HepG2 (cell line): ENCODE results near the gene ACSL1. TPM values are rescaled to one million over a fixed set of nuclear protein-coding genes. Genes with fewer than 3 reads are reported as not detected.
A peak's percentile ranks its signal among the peaks of the same experiment; 100 is the strongest.

ENCODE experiments used
- HNRNPUL1 ChIP-seq: fragments of 200-400 bp; formaldehyde crosslinking; IDR thresholded peaks from 2 replicates; pipeline ENCODE4 v1.6.1; 2017; ENCODE audit warnings: low read depth, mild to moderate bottlenecking, low read length, moderate library complexity
- HOXA3 ChIP-seq: sonication (generic); formaldehyde crosslinking; IDR thresholded peaks from 2 replicates; pipeline ENCODE4 v1.5.0; 2020; ENCODE audit warnings: missing genetic modification reagents
- IRX3 ChIP-seq: sonication (generic); formaldehyde crosslinking; IDR thresholded peaks from 2 replicates; pipeline ENCODE4 v1.8.1; 2023; ENCODE audit warnings: mild to moderate bottlenecking, low read depth, missing genetic modification reagents, borderline replicate concordance
- MTA1 ChIP-seq: sonication (generic); formaldehyde crosslinking; IDR thresholded peaks from 2 replicates; pipeline ENCODE4 v1.4.0; 2020; ENCODE audit warnings: missing genetic modification reagents, mild to moderate bottlenecking, borderline replicate concordance
- PHF8 ChIP-seq: sonication (generic); formaldehyde crosslinking; IDR thresholded peaks from 2 replicates; pipeline ENCODE4 v1.5.0; 2020; ENCODE audit warnings: missing genetic modification reagents
- ZBTB37 ChIP-seq: sonication (generic); formaldehyde crosslinking; IDR thresholded peaks from 2 replicates; pipeline ENCODE4 v1.4.0; 2020; ENCODE audit warnings: mild to moderate bottlenecking, missing genetic modification reagents
- ZBTB40 ChIP-seq, 2 experiments: fragments of 450-650 bp in 1 of 2; sonication (generic) in 1 of 2; formaldehyde crosslinking in 1 of 2; IDR thresholded peaks; 2 replicates each; pipeline versions ENCODE4 v1.6.1 to v1.8.0; 2016 to 2022; ENCODE audit warnings: antibody characterized with exemption in 1 of 2, mild to moderate bottlenecking in 1 of 2, missing genetic modification reagents in 1 of 2
- ZBTB8A ChIP-seq: sonication (generic); formaldehyde crosslinking; IDR thresholded peaks from 2 replicates; pipeline ENCODE4 v1.4.0; 2020; ENCODE audit warnings: mild to moderate bottlenecking, low read depth, missing genetic modification reagents, borderline replicate concordance
- ZNF773 ChIP-seq: sonication (generic); formaldehyde crosslinking; IDR thresholded peaks from 2 replicates; pipeline ENCODE4 v1.4.0; 2020; ENCODE audit warnings: missing genetic modification reagents, borderline replicate concordance
- polyA plus RNA-seq, 8 experiments: library from polyadenylated mRNA; depleted of rRNA in 3 of 8; stranded (reverse) in 7 of 8; unstranded in 1 of 8; fragments of >200 nt; fragmentation: Illumina TruSeq in 4 of 8; extraction: Trizol in 4 of 8; gene quantifications; 2 replicates each; pipeline versions ENCODE4 v1.2.1 to v1.2.3, GENCODE V29; 2011 to 2016; ENCODE audit warnings: low read depth in 4 of 8, missing spikeins in 1 of 8, mixed read lengths in 1 of 8; ENCODE audit not compliant: insufficient read depth in 1 of 8
- total RNA-seq, 5 experiments: library from RNA; depleted of rRNA; stranded (reverse); fragments of >200 nt; fragmentation: Illumina TruSeq; extraction: Trizol; gene quantifications; 2 replicates each; pipeline ENCODE4 v1.2.3, GENCODE V29; 2016; ENCODE audit warnings: low read depth in 1 of 5
- TF ChIP-seq, protein P1 (sequence below): sonication (generic); formaldehyde crosslinking; IDR thresholded peaks from 2 replicates; pipeline ENCODE4 v1.5.1; 2020; ENCODE audit warnings: mild to moderate bottlenecking, missing genetic modification reagents, moderate library complexity
- TF ChIP-seq, protein P2 (sequence below): fragments of 450-650 bp; IDR thresholded peaks from 2 replicates; pipeline ENCODE4 v1.6.1; 2016

Gene ACSL1
- total and polyA plus RNA-seq, 2 of the 13 experiments (the other 11 are each of a cell fraction or from before 2014, with no cell fraction given): 10.0 to 29.8 TPM

- TF ChIP-seq ZBTB40 (IDR thresholded peaks at IDR 0.05) (no peak), ZBTB40 (CRISPR knock-in tag; IDR thresholded peaks at IDR 0.05) (no peak), ZBTB8A (no peak), MTA1 (CRISPR knock-in tag) (0 out of 2 replicates have a peak, but pooled peaks have one; percentile 74), ZNF773 (CRISPR knock-in tag) (no peak), PHF8 (CRISPR knock-in tag) (0 out of 2 replicates have a peak, but pooled peaks have one; percentile 6), ZBTB37 (CRISPR knock-in tag) (no peak), HOXA3 (CRISPR knock-in tag) (no peak; the same call in 1 of the 2 replicates), HNRNPUL1 (no peak), IRX3 (0 out of 2 replicates have a peak, but pooled peaks have one; percentile 13)
- TF ChIP-seq, protein P1, sequence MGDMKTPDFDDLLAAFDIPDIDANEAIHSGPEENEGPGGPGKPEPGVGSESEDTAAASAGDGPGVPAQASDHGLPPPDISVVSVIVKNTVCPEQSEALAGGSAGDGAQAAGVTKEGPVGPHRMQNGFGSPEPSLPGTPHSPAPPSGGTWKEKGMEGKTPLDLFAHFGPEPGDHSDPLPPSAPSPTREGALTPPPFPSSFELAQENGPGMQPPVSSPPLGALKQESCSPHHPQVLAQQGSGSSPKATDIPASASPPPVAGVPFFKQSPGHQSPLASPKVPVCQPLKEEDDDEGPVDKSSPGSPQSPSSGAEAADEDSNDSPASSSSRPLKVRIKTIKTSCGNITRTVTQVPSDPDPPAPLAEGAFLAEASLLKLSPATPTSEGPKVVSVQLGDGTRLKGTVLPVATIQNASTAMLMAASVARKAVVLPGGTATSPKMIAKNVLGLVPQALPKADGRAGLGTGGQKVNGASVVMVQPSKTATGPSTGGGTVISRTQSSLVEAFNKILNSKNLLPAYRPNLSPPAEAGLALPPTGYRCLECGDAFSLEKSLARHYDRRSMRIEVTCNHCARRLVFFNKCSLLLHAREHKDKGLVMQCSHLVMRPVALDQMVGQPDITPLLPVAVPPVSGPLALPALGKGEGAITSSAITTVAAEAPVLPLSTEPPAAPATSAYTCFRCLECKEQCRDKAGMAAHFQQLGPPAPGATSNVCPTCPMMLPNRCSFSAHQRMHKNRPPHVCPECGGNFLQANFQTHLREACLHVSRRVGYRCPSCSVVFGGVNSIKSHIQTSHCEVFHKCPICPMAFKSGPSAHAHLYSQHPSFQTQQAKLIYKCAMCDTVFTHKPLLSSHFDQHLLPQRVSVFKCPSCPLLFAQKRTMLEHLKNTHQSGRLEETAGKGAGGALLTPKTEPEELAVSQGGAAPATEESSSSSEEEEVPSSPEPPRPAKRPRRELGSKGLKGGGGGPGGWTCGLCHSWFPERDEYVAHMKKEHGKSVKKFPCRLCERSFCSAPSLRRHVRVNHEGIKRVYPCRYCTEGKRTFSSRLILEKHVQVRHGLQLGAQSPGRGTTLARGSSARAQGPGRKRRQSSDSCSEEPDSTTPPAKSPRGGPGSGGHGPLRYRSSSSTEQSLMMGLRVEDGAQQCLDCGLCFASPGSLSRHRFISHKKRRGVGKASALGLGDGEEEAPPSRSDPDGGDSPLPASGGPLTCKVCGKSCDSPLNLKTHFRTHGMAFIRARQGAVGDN (CRISPR knock-in tag): peak; percentile 42
- TF ChIP-seq, protein P2, sequence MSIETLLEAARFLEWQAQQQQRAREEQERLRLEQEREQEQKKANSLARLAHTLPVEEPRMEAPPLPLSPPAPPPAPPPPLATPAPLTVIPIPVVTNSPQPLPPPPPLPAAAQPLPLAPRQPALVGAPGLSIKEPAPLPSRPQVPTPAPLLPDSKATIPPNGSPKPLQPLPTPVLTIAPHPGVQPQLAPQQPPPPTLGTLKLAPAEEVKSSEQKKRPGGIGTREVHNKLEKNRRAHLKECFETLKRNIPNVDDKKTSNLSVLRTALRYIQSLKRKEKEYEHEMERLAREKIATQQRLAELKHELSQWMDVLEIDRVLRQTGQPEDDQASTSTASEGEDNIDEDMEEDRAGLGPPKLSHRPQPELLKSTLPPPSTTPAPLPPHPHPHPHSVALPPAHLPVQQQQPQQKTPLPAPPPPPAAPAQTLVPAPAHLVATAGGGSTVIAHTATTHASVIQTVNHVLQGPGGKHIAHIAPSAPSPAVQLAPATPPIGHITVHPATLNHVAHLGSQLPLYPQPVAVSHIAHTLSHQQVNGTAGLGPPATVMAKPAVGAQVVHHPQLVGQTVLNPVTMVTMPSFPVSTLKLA: no peak
Observed at GRCh38 chr4:184825141-184825895, 450 bp downstream of the ACSL1 start (continued).
